ENCODE results near the gene ELP4. TPM values are rescaled to one million over a fixed set of nuclear protein-coding genes. Genes with fewer than 3 reads are reported as not detected.

The ELP4 gene
- total RNA-seq, 1 donor from 2014 or later, result 19.5 TPM

- DNase-seq (ENCODE audit: low spot score in 2 of 2, unreplicated experiment in 2 of 2), result no peak
- Mint-ChIP-seq H3K9me3 (no peaks in the 10 kb centered on the region), H3K36me3 (no peaks in the 10 kb centered on the region), H3K4me1 (peaks cover 35% of the 10 kb centered on the region), H3K27me3 (ENCODE audit: low read depth) (peaks cover 43% of the 10 kb centered on the region), H3K4me3 (no peak overlapping the region), H3K27ac (no peak overlapping the region)
- TF ChIP-seq, protein P1, sequence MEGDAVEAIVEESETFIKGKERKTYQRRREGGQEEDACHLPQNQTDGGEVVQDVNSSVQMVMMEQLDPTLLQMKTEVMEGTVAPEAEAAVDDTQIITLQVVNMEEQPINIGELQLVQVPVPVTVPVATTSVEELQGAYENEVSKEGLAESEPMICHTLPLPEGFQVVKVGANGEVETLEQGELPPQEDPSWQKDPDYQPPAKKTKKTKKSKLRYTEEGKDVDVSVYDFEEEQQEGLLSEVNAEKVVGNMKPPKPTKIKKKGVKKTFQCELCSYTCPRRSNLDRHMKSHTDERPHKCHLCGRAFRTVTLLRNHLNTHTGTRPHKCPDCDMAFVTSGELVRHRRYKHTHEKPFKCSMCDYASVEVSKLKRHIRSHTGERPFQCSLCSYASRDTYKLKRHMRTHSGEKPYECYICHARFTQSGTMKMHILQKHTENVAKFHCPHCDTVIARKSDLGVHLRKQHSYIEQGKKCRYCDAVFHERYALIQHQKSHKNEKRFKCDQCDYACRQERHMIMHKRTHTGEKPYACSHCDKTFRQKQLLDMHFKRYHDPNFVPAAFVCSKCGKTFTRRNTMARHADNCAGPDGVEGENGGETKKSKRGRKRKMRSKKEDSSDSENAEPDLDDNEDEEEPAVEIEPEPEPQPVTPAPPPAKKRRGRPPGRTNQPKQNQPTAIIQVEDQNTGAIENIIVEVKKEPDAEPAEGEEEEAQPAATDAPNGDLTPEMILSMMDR (IDR thresholded peaks at IDR 0.05; ENCODE audit: unreplicated experiment), result no peak
Measured at GRCh38 chr11:31793264-31793663, 283.7 kb downstream of the ELP4 start.

DNA sequence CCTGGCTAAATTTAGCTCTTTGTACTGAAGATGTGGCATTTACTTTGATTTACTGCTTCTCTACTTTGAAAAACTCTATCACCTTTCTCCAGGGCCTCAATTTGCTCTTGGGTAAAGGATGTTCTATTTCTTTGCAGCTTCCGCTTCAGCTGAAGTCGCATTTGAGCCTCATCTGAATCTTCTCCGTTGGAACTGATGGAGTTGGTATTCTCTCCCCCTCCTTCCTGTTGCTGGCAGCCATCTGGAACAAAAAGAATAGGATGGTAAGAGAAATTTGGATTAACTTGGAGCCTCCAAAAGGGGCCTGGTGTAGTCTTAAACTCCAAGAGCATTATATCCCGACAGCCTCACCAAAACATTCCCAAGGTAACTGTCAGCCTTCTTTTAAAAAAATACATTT, 285.0 kb downstream of the ELP4 start:
- Mint-ChIP-seq H3K27me3 (ENCODE audit: low read depth) (peaks cover 55% of the 10 kb centered on the region), H3K4me3 (no peak overlapping the region), H3K4me1 (peaks cover 44% of the 10 kb centered on the region), H3K27ac (no peak overlapping the region), H3K9me3 (no peaks in the 10 kb centered on the region), H3K36me3 (no peaks in the 10 kb centered on the region)
- TF ChIP-seq, protein P1 (IDR thresholded peaks at IDR 0.05; ENCODE audit: unreplicated experiment), result no peak
- no peak for DNase-seq (ENCODE audit: low spot score in 2 of 2, unreplicated experiment in 2 of 2)

DNA sequence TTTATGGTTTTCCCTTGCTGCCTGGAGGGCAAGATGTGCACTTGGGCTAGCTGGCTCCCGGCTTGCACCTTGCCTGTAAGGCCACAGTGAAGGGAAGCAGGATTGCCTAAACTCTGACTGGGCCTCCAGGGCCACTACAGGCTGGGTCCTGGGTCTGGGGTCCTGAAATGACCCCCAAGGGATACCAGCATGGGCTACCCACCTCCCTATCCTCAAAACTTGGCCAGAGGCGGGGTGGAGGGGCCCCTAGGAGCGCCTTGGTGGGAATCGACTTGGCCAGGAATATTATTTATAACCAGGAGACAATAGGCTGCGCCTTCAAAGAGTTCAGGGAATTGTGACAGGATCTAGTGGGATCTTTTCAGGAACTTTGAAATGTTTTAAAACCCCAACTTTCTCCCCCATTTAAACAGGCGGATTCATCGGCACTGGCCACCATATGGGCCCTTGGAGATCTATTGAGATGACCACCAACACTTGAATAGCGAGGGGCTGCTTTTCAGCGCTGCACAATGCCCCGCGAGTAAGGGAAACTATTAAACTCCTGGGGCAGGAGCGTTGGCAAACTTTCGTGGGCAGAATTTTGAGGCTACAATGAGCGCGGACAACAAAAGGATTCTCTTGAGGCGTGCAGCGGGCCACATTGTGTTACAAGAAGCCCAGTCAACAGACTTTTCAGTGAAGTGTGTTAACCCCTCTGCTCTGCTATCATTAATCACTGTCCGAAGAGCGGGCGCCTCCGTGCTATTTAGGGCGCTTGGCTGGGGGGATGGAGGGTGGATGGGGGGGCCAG, 286.3 kb downstream of the ELP4 start:
- Mint-ChIP-seq H3K27me3 (ENCODE audit: low read depth) (peaks cover 69% of the 10 kb centered on the region), H3K4me1 (peaks cover 44% of the 10 kb centered on the region), H3K27ac (no peak overlapping the region), H3K36me3 (no peaks in the 10 kb centered on the region), H3K4me3 (no peak overlapping the region), H3K9me3 (no peaks in the 10 kb centered on the region)
- no peak for DNase-seq (ENCODE audit: low spot score in 2 of 2, unreplicated experiment in 2 of 2)
- TF ChIP-seq, protein P1 (IDR thresholded peaks at IDR 0.05; ENCODE audit: unreplicated experiment), result no peak

DNA sequence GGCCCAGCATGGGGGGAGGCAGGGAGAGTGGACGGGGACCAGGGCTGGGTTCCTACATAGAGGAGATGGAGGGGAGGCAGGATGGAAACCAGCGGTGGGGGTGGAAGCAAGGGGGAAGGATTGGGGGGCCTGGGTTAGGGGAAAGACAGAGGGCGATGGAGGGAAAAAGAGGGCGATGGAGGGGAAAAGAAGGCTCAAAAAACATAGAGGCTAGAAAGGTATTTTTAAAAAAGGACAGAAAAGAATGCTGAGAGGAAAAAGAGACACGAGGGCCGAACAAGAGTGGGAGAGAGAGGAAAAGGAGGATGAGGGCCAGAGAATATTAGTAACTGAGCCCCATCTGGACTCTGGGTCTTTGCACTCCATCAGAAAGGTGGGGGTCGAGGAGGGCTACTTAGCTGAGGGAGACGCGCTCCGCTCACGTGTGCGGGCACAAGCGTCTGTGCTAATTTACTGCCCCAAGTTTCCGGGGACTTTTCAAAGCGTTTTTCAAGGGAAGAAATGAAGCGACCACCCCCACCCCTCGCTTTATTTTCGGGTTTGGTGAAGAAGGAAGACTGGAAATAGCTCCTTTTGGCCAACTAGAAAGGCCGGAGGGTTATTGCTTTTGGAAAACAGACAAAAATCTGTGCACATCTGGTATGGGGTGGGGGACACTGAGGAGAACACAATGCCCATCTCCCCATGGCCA, 287.1 kb downstream of the ELP4 start:
- Mint-ChIP-seq H3K4me1 (peaks cover 37% of the 10 kb centered on the region), H3K36me3 (no peaks in the 10 kb centered on the region), H3K4me3 (no peak overlapping the region), H3K9me3 (no peaks in the 10 kb centered on the region), H3K27me3 (ENCODE audit: low read depth) (peaks cover 76% of the 10 kb centered on the region), H3K27ac (no peak overlapping the region)
- TF ChIP-seq, protein P1 (IDR thresholded peaks at IDR 0.05; ENCODE audit: unreplicated experiment), result no peak
- no peak for DNase-seq (ENCODE audit: low spot score in 2 of 2, unreplicated experiment in 2 of 2)

DNA sequence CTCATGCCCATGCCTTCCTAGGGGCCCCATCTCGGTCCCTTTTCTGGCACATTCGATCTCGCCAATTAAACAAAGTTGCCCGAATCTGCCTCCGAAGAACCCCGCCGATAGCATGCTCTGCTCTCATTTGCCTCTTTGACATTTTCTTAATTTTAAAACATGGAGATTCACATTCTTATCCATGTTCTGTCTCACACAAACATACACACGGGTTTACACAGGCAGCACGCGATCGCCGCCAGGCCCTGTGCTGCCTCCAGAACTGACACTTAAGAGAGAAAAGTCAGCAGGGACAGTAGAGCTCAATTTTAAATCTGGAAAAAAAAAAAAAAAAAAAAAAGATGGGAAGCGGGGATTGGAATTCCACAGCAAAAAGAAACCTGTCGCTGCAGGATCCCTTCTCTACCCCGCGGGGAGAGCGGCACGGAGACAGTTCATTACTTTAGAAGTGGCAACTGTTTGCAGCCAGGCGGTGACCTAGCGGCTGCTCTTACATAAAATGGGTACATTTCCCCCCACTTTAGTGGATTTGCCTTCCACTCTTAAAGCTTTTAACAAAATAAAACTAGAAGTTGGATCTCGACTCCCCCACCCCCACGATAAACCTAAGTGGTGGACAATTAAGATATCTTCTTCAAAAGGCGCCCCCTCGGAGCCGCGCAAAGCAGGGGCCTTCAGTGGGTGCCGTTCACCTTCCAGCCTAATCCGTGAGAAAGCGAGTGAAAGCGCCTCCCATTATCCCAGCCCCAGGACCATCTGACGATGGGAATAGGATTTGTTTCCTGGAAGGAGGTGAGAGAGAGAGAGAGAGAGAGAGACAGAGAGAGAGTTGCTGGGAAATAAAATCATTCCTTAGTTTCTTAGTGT, 287.9 kb downstream of the ELP4 start:
- H3K27ac Mint-ChIP-seq, result peak overlapping the region; percentile 34
- H3K36me3 Mint-ChIP-seq, result no peaks in the 10 kb centered on the region
- H3K4me1 Mint-ChIP-seq, result peaks cover 30% of the 10 kb centered on the region
- no peak for DNase-seq (ENCODE audit: low spot score in 2 of 2, unreplicated experiment in 2 of 2)
- H3K4me3 Mint-ChIP-seq, result peak overlapping the region; percentile 24
- H3K9me3 Mint-ChIP-seq, result no peaks in the 10 kb centered on the region
- H3K27me3 Mint-ChIP-seq (ENCODE audit: low read depth), result peaks cover 84% of the 10 kb centered on the region
- TF ChIP-seq, protein P1 (IDR thresholded peaks at IDR 0.05; ENCODE audit: unreplicated experiment), result no peak
